Measurements from ENCODE around the gene WDCP.

GRCh38 chr2:24048769-24049484, 1.7 kb upstream of the WDCP start:
- TF ChIP-seq FOXP2 (optimal IDR thresholded peaks at IDR 0.05; ENCODE audit: borderline replicate concordance, extremely low read depth, extremely low read length, insufficient read depth) (no peak), POLR2AphosphoS5 (IDR thresholded peaks at IDR 0.05; ENCODE audit: low read depth, low read length) (no peak), TAF1 (IDR thresholded peaks at IDR 0.05; ENCODE audit: borderline replicate concordance, insufficient read depth, low read length) (no peak)
- TF ChIP-seq, protein P1, sequence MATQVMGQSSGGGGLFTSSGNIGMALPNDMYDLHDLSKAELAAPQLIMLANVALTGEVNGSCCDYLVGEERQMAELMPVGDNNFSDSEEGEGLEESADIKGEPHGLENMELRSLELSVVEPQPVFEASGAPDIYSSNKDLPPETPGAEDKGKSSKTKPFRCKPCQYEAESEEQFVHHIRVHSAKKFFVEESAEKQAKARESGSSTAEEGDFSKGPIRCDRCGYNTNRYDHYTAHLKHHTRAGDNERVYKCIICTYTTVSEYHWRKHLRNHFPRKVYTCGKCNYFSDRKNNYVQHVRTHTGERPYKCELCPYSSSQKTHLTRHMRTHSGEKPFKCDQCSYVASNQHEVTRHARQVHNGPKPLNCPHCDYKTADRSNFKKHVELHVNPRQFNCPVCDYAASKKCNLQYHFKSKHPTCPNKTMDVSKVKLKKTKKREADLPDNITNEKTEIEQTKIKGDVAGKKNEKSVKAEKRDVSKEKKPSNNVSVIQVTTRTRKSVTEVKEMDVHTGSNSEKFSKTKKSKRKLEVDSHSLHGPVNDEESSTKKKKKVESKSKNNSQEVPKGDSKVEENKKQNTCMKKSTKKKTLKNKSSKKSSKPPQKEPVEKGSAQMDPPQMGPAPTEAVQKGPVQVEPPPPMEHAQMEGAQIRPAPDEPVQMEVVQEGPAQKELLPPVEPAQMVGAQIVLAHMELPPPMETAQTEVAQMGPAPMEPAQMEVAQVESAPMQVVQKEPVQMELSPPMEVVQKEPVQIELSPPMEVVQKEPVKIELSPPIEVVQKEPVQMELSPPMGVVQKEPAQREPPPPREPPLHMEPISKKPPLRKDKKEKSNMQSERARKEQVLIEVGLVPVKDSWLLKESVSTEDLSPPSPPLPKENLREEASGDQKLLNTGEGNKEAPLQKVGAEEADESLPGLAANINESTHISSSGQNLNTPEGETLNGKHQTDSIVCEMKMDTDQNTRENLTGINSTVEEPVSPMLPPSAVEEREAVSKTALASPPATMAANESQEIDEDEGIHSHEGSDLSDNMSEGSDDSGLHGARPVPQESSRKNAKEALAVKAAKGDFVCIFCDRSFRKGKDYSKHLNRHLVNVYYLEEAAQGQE (IDR thresholded peaks at IDR 0.05; ENCODE audit: insufficient read depth in 1 of 2, low read depth in 2 of 2, low read length in 2 of 2) = no peak

Data from PFSK-1 (cell line).